GM19025 (cell line): ENCODE data around the gene MAB21L3.
"Not testable (repeated sequence)": the region's sequence is repeated elsewhere in the genome, so short reads cannot be mapped to it uniquely, and the experiment has no call there.

Experiments used
- ATAC-seq: cut with Tn5 transposase; IDR thresholded peaks from one replicate; pipeline ENCODE4 v1.9.1; 2021; ENCODE audit warnings: mild to moderate bottlenecking, low read depth, moderate library complexity; ENCODE audit not compliant: unreplicated experiment

MAB21L3 gene

GRCh38 chr1:116131866-116132605, 20.8 kb downstream of the MAB21L3 start:
- no peak for ATAC-seq

- ATAC-seq = no peak
Observed at GRCh38 chr1:116133696-116134475, 22.7 kb downstream of the MAB21L3 start.

- ATAC-seq = no peak
Observed at GRCh38 chr1:116134476-116134773, 23.2 kb downstream of the MAB21L3 start.

- ATAC-seq = no peak
Observed at GRCh38 chr1:116138277-116138792, 27.1 kb downstream of the MAB21L3 start.

- no peak for ATAC-seq
Observed at GRCh38 chr1:116139592-116140134, 28.5 kb downstream of the MAB21L3 start.

- no peak for ATAC-seq
Observed at GRCh38 chr1:116144151-116144550, 33.0 kb downstream of the MAB21L3 start.

GRCh38 chr1:116146447-116147113, 35.4 kb downstream of the MAB21L3 start:
- ATAC-seq = not testable (repeated sequence)

- no peak for ATAC-seq
Observed at GRCh38 chr1:116147114-116147510, 35.9 kb downstream of the MAB21L3 start.

GRCh38 chr1:116147972-116148371, 36.8 kb downstream of the MAB21L3 start:
- no peak for ATAC-seq

GRCh38 chr1:116148967-116149366, 37.8 kb downstream of the MAB21L3 start:
- no peak for ATAC-seq

- no peak for ATAC-seq
Observed at GRCh38 chr1:116150368-116150767, 39.2 kb downstream of the MAB21L3 start.

GRCh38 chr1:116151739-116152576, 40.8 kb downstream of the MAB21L3 start:
- peak; percentile 98 for ATAC-seq

- no peak for ATAC-seq
Observed at GRCh38 chr1:116152577-116152943, 41.4 kb downstream of the MAB21L3 start.

- ATAC-seq = no peak
Observed at GRCh38 chr1:116152950-116153691, 41.9 kb downstream of the MAB21L3 start.

- no peak for ATAC-seq
Observed at GRCh38 chr1:116153692-116154031, 42.5 kb downstream of the MAB21L3 start.

- no peak for ATAC-seq
Observed at GRCh38 chr1:116154536-116154935, 43.3 kb downstream of the MAB21L3 start.

- ATAC-seq = no peak
Observed at GRCh38 chr1:116157096-116157495, 45.9 kb downstream of the MAB21L3 start.

- no peak for ATAC-seq
Observed at GRCh38 chr1:116159177-116159576, 48.0 kb downstream of the MAB21L3 start.

- no peak for ATAC-seq
Observed at GRCh38 chr1:116159611-116160010, 48.4 kb downstream of the MAB21L3 start.

- ATAC-seq = no peak
Observed at GRCh38 chr1:116161390-116161789, 50.2 kb downstream of the MAB21L3 start.
